ENCODE measurements around the gene HBP1.

Gene HBP1

DNA sequence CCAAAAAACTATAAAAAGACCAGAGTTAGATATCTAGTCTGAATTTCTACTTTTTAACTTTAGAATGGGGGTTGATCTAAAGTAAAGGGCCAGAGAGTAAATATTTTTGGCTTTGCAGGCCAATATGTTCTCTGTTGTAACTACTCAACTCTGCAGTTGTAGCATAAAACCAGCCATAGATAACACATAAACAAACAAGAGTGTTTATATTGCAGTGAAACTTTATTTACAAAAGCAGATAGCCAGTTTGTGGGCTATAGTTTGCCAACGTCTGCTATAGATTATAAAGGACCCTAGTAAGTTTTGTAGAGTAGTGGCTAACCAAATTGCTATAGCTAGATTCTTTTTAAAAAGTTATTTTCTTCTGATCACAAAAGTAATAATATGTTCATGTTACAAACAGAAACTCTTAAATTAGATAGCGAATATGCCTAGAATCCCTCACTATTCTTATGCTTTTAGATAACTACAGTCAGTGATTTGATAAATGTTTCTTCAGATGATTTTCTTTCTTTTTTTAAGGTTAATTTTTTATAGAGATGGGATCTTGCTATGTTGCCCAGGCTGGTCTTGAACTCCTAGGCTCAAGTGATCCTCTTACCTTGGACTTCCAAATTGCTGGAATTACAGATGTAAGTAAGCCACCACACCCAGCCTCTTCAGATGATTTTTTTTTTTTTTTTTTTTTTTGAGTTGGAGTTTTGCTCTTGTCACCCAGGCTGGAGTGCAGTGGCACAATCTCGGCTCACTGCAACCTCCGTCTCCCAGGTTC, 23.6 kb upstream of the HBP1 start:
- H3K27ac ChIP-seq, result no peak overlapping the region
- intact Hi-C loops (cut with DNase I; ENCODE audit: low total_unique reads), result loop anchor here (10.0 kb wide), 2 partner anchors 100 to 200 kb away; partner anchors contain the start of gene PRKAR2B
- H3K9me3 ChIP-seq, result no peaks in the 10 kb centered on the region
- H3K36me3 ChIP-seq, result no peaks in the 10 kb centered on the region
- no peak for DNase-seq
- H3K4me3 ChIP-seq, result no peak overlapping the region
- H3K27me3 ChIP-seq, result no peaks in the 10 kb centered on the region
- peaks cover 0 to 4% (median 0%) of the 10 kb centered on the region in 4 donors for H3K4me1 ChIP-seq
- no peak for TF ChIP-seq CTCF (IDR thresholded peaks at IDR 0.05)

DNA sequence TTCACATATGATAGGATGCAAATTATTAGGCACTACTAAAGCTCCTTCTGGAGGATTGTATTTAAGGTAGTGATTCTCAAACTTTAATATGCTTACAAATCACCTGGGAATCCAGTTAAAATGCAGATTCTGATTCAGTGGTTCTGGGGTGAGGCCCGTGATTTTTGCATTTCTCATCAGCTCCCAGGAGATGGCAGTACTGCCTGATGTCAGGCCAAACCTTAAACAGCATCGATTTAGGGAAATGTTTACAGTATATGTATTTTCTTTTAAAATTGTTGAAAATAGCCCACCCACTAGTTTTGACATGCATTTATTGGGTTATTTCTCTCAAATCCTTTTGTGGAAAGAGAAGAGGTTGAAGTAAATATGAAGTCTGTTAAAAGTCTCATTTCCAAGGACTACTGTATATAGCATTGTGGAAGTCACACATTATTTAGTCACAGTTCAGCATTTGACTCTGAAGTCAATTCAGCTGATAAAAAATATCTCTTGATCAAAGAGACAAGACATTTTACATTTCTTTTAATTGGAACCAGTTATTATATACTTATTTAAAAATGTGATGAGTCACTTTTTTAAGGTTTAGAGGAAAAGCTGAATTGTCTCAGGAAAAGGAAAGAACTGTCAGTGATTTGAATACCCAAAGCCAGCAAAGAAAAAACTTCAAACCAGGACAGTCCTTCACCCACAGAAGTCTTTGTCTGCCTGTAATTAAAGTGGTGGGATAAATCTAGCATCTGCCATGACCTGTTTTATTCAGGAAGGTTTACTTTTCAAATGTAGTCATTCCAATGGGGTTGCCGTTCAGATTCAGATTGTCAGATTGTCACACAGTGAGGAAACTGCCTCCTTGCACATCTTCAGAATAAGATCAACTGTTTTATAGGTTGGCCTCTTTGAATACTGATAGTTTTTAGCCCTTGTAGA, 21.1 kb upstream of the HBP1 start:
- DNase-seq, result no peak
- TF ChIP-seq CTCF (IDR thresholded peaks at IDR 0.05), result peak; percentile 42 to 55
- Histone ChIP-seq H3K27me3 (no peaks in the 10 kb centered on the region), H3K36me3 (no peaks in the 10 kb centered on the region), H3K27ac (no peak overlapping the region), H3K4me1 (peaks cover 0 to 4% (median 0%) of the 10 kb centered on the region in 4 donors), H3K9me3 (no peaks in the 10 kb centered on the region), H3K4me3 (peak overlapping the region in 1 of 2 donors; percentile 22)
- intact Hi-C loops (cut with DNase I; ENCODE audit: low total_unique reads), result loop anchor here (10.0 kb wide), 2 partner anchors 103 to 203 kb away; partner anchors contain the start of gene PRKAR2B

DNA sequence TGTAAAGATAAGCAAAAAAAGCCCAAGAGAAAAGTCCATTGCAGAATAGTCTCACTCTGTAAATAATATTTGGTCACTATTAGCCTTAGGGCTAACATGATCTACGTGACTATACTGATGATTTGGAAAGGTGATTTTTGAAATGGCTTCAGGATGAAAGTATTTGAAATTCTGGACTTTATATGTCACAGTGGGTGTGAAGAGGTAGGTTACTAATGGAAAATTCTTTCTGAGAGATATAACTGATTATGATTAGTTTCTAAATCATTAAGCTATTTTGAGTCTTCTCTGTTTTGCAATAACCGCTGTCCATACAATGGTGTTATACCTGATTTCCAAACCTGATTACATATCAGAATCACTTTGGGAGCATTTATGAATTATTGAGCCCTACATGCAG, 20.1 kb upstream of the HBP1 start:
- intact Hi-C loops (cut with DNase I; ENCODE audit: low total_unique reads), result loop anchor here (10.0 kb wide), 2 partner anchors 104 to 204 kb away; partner anchors contain the start of gene PRKAR2B
- Histone ChIP-seq H3K27ac (no peak overlapping the region), H3K9me3 (no peaks in the 10 kb centered on the region), H3K4me3 (no peak overlapping the region), H3K27me3 (no peaks in the 10 kb centered on the region), H3K4me1 (peaks cover 0 to 4% (median 0%) of the 10 kb centered on the region in 4 donors), H3K36me3 (no peaks in the 10 kb centered on the region)
- DNase-seq, result no peak
- TF ChIP-seq CTCF (IDR thresholded peaks at IDR 0.05), result no peak

GRCh38 chr7:107149863-107150262, 18.9 kb upstream of the HBP1 start:
- Histone ChIP-seq H3K9me3 (no peaks in the 10 kb centered on the region), H3K4me1 (peaks cover 0 to 4% (median 0%) of the 10 kb centered on the region in 4 donors), H3K36me3 (no peaks in the 10 kb centered on the region), H3K27ac (no peak overlapping the region), H3K27me3 (no peaks in the 10 kb centered on the region), H3K4me3 (no peak overlapping the region)
- DNase-seq, result no peak
- intact Hi-C loops (cut with DNase I; ENCODE audit: low total_unique reads), result loop anchor here (10.0 kb wide), 3 partner anchors 105 to 975 kb away; partner anchors contain the start of gene PRKAR2B
- no peak for TF ChIP-seq CTCF (IDR thresholded peaks at IDR 0.05)

DNA sequence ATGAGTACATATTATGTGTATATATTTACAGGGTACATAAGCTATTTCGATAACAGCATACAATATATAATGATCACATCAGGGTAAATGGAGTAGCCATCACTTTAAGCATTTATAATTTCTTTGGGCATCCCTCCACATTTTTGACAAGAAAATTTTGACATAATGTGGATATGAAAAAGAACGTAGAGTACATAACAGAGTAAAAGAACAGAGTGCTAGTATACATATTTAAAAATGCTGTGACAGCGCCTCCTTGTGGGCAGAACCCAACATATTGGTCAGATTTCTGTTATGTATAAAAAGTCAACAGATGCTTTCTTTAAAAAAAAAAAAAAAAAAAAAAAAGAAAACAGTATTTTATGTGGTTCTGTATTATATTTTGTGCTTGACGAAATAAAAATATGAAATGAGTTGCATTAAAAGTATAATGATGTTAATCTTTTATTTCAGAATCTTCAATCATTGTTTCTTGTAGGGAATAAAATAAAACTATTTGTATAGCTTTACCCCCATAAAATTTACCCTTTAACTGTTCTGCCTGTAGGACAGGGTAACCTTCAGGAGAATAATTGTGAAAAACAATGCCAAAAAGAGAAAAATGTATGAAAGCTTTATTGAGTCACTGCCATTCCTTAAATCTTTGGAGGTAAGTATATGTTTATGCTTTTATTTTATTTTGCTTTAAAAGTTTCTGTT, 18.3 kb upstream of the HBP1 start:
- peak; percentile 52 to 61 for TF ChIP-seq CTCF (IDR thresholded peaks at IDR 0.05)
- intact Hi-C loops (cut with DNase I; ENCODE audit: low total_unique reads), result loop anchor here (10.0 kb wide), 1 partner anchor 976 kb away; no protein-coding TSS in a partner anchor
- no peaks in the 10 kb centered on the region for H3K36me3 ChIP-seq
- no peak overlapping the region for H3K27ac ChIP-seq
- H3K27me3 ChIP-seq, result no peaks in the 10 kb centered on the region
- DNase-seq, result peak; percentile 75 to 86
- no peaks in the 10 kb centered on the region for H3K9me3 ChIP-seq
- H3K4me3 ChIP-seq, result no peak overlapping the region
- H3K4me1 ChIP-seq, result peaks cover 0 to 4% (median 0%) of the 10 kb centered on the region in 4 donors

Measured in tibial artery (tissue), 4 donors.